GM12874 (cell line): Measurements from ENCODE around the gene RAG1.

Experiments
- TF ChIP-seq, protein P1 (sequence below): IDR thresholded peaks from 2 replicates; pipeline ENCODE4 v1.5.1; 2011; ENCODE audit warnings: low read depth, mild to moderate bottlenecking, control low read depth, low read length, moderate library complexity; ENCODE audit not compliant: insufficient read depth

RAG1 gene

GRCh38 chr11:36577859-36578258, 10.1 kb downstream of the RAG1 start:
- TF ChIP-seq, protein P1, sequence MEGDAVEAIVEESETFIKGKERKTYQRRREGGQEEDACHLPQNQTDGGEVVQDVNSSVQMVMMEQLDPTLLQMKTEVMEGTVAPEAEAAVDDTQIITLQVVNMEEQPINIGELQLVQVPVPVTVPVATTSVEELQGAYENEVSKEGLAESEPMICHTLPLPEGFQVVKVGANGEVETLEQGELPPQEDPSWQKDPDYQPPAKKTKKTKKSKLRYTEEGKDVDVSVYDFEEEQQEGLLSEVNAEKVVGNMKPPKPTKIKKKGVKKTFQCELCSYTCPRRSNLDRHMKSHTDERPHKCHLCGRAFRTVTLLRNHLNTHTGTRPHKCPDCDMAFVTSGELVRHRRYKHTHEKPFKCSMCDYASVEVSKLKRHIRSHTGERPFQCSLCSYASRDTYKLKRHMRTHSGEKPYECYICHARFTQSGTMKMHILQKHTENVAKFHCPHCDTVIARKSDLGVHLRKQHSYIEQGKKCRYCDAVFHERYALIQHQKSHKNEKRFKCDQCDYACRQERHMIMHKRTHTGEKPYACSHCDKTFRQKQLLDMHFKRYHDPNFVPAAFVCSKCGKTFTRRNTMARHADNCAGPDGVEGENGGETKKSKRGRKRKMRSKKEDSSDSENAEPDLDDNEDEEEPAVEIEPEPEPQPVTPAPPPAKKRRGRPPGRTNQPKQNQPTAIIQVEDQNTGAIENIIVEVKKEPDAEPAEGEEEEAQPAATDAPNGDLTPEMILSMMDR = no peak

GRCh38 chr11:36578458-36578857, 10.7 kb downstream of the RAG1 start:
- TF ChIP-seq, protein P1 = no peak

DNA sequence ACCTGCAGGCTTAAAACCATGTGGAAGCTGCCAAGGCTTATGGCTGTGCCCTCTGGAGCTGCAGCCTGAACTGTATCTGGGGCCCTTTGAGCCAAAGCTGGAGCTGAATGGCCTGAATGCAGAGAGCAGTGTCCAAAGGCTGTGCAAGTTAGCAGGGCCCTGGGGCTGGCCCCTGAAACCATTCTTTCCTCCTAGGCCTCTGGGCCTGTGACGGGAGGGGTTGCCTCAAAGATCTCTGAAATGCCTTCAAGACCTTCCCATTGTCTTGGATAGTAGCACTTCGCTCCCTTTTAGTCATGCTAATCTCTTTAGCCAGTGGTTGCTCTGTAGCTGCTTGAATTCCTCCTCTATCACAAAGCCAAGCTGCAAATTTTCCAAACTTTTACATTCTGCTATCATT, 13.7 kb downstream of the RAG1 start:
- TF ChIP-seq, protein P1 = no peak

DNA sequence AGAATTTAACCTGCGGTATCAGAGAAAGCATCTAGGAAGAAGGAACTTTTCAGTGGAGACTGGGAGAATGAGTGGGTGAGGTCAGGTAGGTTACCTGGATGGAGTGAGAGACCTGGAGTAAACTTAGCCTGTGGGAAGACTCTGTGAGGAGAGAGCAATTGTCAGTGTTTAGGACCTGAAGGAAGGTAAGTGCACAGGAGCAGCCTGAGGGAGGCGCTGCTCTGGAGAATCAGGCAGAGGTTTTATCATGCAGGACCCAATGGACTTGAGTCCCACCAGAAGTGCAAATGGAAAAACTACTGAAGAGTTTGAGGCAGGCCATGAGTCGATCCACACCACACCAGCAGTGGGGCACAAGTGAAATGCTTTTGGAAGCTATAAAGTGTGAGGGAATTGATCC, 15.9 kb downstream of the RAG1 start:
- TF ChIP-seq, protein P1 = no peak

DNA sequence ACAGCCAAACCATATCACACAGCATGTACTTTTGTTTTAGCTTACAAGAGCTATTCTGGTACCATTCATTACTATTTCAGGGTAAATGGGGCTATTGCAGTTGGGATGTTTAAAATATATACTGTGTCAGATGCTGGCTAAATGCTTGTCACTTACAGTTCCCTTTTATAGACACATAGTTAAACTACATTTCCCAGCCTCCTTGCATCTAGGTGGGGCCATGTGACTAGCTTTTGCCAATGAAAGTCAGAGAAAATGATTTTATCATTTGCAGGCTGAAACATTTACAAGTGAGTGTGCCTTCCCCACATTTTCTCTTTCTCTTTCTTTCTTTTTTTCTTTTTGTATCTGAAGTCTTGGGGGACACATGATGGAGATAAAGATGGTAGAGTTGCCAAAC, 18.7 kb downstream of the RAG1 start:
- TF ChIP-seq, protein P1 = no peak

- TF ChIP-seq, protein P1 = no peak
Measured at GRCh38 chr11:36588099-36588498, 20.3 kb downstream of the RAG1 start.

DNA sequence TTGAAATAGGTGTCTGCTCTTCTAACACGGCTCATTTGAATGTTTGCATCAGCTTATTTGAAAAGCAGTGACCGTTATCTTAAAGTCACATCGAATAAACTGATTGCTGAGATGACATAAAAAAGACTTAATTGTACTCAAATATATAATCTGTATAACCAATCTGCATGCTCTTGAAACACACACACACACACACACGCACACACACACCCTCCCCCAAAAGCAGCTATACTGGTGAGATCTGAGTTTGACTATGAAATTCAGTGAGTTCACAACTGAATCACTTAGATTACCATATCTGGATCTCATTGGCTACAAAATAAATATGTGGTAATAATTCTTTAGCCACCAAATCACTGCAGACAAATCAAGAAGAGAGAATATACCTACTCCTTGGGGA, 22.7 kb downstream of the RAG1 start:
- TF ChIP-seq, protein P1 = no peak

- TF ChIP-seq, protein P1 = no peak
Measured at GRCh38 chr11:36591433-36591832, 23.6 kb downstream of the RAG1 start.
